SW 1271 (cell line): ENCODE results near the gene CASTOR1.

ENCODE experiments used
- DNase-seq, 2 experiments: peaks; one replicate each; lab custom pipeline; 2025; lab: John Stamatoyannopoulos, UW

The CASTOR1 gene

DNA sequence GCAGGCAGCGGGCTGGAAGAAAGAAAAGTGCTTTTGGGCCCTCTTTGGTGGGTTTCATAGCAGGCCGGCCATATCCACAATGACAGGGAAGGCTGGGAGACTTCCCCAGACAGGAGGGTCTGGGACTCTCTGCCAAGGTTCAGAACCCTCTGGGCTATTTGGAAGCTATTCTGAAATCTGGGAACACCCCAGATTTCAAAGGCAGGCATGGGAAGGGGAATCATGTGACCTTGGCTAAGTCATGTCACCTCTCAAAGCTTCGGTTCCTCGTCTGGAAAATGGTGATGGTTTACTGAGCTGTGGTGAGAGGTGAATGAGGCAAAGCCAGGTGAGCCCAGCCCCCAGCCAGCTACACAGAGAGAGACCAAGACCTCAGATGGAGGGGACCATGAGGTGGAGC lies 4.6 kb downstream of the CASTOR1 start:
- DNase-seq: no peak

DNA sequence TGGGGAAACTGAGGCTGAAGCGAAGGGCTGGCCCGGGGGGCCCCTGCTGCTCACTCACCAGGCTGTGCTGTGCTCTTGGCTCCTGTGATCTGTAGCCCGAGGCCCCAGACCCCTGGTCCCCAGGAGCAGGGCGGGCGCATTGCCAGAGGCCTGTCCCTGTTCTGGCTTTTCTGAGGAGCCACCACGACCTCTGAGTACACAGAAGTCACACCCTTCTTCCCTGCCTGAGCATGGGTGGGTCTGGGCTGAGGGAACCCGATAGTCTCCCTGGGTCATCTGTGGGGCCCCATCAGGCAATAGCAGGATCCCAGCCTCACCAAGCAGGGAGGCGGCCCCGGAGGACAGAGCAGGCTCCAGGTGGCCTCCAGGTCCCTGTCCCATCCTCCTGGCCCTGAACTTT lies 5.1 kb downstream of the CASTOR1 start:
- no peak for DNase-seq

- DNase-seq: no peak
Measured at GRCh38 chr22:30283342-30283741, 6.0 kb downstream of the CASTOR1 start.

DNA sequence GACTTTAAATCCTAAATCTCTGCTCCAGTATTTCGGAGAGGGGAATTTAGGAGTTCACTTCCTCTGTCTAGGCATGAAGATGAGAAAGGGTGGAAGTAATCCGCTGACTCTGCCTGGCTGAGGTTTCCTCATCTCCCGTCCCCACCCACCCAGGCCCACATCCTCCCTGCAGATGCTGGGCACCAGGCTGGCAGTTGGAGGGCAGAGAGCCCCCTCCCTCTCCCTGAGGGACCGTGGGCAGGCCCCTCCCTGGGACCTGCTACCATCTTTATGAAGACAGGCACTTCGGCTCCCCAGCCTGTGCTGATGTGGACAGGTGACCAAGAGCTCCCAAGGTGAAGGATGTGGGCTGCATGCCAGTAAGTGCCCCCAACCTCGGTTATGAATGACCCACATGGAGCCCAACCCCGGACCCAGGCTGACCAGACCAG lies 6.7 kb downstream of the CASTOR1 start:
- DNase-seq: no peak

- DNase-seq: no peak
Measured at GRCh38 chr22:30280505-30280904, 8.8 kb downstream of the CASTOR1 start.

DNA sequence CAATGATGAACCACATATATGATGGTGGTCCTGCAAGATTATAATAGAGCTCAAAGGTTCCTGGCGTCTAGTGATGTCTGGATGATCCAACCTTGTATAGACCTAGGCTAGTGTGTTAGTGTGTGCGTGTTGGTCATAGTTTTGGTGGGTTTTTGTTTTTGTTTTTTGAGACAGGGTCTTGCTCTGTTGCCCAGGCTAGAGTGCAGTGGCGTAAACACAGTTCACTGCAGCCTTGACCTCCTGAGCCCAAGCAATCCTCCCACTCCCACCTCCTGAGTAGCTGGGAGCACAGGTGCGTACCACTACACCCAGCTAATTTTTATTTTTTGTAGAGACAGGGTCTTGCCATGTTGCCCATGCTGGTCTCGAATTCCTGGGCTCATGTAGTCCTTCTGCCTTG lies 9.4 kb downstream of the CASTOR1 start:
- no peak for DNase-seq

- no peak for DNase-seq
Measured at GRCh38 chr22:30279046-30279788, 10.1 kb downstream of the CASTOR1 start.

DNA sequence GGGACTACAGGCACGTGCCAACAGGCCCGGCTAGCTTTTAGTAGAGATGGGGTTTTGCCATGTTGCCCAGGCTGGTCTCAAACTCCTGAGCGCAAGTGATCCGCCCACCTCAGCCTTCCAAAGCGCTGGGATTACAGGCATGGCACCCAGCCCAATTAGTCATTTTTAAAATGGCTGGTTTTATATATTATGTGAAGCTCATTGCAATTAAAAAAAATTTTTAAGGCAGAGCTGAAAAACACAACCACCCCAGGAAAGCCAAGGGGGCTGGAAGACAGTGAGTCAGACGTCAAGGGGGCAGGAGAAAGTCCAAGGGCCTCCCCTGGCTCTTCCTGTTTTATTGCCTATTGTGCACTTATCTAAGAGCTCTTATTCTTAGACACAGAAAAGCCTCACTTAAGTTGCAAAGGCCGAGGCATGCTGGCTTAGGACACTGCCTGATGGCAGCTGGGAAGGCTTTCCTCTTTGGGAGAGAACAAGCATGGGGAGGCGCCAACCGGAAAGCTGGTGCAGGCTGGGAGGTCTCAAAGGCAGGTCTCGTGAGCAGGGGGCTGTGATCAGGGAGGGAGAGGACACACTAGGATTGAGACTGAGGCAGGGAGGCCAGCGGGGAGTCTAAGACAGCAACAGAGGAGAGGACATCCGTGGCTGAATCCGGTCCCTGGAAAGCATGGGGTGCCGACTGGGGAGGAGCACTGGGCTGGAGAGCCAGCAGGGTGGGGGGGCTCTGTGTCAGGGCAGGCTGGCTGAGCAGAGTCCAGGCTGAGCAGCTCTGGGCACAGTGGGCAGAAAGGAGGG lies 11.6 kb downstream of the CASTOR1 start:
- no peak for DNase-seq

DNA sequence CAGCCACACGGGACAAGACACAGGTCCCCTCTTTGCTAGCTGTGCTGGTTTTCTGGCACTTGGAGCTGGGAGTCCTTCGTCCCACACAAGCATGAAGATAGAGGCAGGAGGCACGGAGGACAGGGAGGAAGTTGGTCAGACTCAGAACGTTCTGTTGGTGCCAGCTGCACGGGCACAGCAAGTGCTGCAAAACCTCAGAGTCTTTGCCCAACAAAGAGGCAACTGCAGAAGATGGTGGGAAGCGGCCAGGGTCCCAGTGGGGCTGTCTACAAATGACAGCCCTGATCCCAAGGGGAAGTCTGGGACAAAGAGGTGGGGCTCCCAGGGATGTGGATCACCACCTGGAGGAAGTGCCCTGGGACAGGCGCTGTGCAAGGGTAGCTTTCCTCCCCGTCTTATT lies 13.3 kb downstream of the CASTOR1 start:
- no peak for DNase-seq

DNA sequence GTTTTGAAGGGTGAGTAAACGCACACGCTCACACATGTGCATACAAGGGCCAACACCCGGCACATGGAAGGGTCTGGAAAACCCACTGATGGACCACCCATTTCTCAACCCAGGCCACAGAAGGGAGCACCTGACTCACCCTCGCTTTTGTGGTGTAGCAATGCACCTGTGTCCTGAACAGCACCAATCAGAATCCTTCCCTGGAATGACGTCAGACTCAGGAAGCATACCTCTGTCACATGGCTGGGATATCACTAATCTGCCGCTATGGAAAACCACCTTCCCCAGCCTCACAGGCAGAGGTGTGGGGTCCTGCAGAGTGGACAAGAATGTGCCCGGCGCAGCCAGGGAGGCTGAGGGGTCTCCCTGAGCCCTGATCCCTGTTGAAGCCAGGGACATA lies 13.7 kb downstream of the CASTOR1 start:
- no peak for DNase-seq

- no peak for DNase-seq
Measured at GRCh38 chr22:30274437-30274812, 14.9 kb downstream of the CASTOR1 start.

DNA sequence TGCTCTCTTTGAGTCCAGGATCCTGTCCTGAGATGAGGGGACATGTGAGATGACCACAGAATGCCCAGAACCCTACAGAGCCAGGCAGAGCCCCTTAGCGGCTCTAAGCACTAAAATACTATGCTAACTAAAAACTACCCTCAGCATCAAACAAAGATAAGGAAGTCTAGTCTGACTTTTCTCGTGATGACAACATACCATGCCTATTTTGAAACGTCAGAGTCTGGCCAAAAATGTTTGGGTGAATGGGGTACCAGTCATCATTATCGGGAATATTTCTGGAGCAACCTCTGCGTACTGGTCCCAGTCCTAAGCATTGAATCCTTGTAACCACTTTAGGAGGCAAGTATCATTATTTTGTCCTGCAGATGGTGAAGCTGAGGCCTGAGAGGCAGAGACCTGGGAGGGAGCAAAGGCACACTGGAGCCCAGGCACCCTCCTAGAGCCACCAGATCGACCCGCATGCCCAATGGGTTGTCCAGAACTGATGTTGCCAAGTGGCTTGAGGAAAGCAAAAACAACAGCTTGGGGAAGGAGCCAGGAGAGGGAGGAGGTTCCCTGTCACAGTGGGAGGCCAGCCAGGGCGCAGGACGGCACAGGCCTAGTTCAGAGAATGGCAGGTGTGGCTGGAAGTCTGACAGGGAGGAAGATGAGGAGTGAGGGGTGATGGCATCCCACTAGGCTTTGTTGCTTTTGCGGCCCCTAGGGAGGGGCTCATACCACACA lies 15.4 kb downstream of the CASTOR1 start:
- DNase-seq: no peak

- DNase-seq: no peak
Measured at GRCh38 chr22:30272781-30273601, 16.3 kb downstream of the CASTOR1 start.

DNA sequence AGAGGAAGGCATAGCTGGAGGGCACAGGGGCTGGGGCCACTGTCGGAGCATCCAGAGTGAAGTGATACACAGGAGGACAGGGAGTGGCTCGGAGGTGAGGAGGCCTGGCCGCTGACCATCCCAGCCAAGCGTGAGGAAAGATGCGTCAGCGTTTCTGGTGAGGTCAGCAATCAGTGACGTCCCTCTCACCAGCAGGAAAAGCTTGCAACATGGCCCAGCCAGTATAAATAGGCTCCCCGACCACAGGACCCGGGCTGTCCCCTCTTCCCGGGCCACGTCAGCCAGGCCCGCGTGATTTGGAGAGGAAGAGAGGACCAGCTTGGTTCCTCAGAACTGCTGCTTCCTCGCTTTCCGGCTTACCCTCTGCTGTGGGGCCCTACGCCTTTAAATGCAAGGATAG lies 18.5 kb downstream of the CASTOR1 start:
- DNase-seq: no peak

DNA sequence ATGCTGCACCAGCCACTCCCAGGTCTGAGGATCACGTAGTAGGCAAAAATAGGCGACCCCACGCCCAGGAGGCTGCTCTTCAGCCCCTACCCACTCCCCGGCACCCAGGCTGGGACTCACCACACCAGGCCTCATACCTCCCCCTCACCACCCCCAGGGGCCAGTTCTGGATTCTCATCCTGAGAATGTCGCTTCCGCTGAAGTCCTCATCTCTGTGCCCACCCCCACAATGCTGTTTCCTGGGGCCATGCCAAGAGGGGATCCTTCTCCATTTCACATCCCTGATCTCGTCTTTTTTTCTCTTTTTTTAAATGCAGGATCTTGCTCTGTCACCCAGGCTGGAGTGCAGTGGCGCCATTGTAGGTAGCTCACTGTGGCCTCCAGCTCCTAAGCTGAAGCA lies 21.0 kb downstream of the CASTOR1 start:
- no peak for DNase-seq

- DNase-seq: no peak
Measured at GRCh38 chr22:30267382-30268302, 21.7 kb downstream of the CASTOR1 start.

DNA sequence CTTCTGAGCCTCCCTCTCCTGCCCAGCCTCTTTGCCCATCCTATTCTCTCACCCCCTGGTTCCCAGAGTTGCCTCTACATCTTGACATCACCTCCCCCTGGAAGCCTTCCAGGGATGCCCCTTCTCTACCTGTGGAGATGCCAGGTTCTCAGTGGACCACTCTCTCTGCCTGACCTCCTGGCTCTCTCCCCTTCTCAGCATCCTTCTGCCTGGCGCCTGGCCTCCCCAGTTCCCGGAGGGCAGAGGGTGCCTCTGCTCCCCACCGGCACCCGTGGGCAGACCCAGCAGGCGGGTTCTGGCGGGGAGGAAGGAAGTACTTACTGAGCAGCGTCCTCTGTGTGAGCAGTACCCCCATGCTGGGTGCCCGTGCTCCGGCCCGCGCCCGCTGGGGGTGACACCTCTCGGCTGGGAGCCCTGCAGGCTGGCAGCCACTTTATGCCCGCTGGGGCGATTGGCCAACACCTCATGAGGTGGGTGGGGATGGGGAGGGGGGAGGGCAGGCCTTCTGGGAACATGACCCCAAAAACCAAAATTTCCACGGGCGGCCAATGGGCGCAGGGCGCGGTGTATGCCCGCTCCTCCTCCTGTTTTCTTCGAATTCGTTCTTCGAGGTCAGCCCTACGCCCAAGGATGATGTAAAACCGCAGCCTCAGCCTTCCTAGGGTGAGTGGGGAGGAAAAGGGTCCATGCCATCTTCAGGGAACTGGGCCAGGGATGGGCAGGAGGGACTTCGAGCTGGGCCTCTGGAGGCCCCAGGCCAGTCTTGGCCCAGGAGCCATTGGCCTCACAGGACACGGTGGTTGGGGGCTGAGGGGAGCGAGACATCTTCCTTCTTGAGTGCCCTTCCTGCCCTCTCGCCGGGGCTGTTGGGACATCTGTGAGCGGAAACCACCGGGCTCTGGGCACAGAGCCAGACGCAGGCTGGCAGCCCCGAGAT lies 22.6 kb downstream of the CASTOR1 start, which contains the start of gene OSM:
Gene OSM (minus strand): TSS at position 407 of the 937 bp plus-strand sequence. CDS start 52 bp downstream, at position 355.
- no peak for DNase-seq

DNA sequence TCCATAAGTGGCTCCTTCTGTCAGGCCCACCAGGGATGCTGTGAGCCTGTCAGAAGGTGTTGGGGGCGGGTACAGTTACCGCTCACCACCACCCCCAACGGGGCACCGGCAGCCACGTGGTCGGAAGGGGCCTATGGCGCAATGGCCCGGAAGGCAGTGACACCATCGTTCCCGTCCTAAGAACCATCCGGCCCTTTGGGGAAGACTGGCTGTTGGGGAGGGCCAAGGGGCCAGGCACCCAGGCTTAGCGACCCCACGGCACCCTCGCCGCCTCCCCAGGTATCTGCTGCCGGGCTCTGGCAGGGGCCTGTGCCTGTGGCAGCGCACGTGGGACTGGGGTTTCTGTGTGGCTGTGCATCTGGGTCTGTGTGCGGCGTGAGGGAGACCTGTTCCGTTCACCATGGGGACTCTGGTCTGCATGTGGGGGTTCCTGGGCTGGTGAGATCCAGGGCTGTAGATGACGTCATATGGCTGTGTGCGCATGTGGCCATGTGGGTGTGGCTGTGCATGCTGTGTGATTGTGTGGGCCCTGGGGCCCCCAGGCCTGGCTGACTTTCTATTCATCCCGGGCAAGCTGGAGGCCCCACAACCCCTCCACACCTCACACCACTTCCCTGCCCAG lies 23.4 kb downstream of the CASTOR1 start:
- DNase-seq: no peak

DNA sequence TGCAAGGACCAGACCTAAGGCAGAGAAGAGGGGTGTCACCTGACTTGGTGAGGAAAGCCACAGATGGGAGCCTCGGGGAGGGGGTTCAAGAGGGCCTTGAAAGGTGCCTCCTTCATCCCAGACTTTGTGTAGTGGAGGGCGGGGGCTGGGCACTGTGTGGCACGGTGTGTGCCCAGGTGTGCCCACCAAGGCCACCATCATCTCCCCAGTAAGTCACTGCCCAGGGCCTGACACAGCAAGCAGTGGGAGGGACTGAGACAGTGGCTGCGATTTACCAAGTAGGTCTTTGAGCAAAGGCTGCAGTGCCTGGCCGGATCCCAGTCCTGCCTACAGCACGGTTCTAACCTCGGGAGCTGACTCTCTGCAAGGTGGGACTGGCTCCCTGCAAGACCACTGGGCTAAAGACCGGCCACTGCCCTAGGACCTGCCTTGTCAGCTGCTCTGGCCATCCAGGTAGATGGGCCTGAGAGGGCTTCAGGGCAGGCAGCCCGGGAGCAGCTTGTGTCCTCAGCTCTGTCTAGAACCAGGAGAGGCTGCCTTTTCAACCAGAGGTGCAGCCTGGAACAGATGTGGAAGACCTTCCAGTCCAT lies 24.1 kb downstream of the CASTOR1 start:
- no peak for DNase-seq
